ENCODE results near the gene OR10P1.
A peak's percentile ranks its signal among the peaks of the same experiment; 100 is the strongest.
"Not testable (repeated sequence)": the region's sequence is repeated elsewhere in the genome, so short reads cannot be mapped to it uniquely, and the experiment has no call there.

Gene OR10P1

GRCh38 chr12:55636853-55637252, at the start of gene OR10P1:
Gene OR10P1, plus strand, starts transcription at chr12:55636892. Its CDS starts 0 bp downstream, at chr12:55636892.
- DNase-seq, result no peak

GRCh38 chr12:55590152-55590551, 46.5 kb upstream of the OR10P1 start:
- not testable (repeated sequence) for DNase-seq

GRCh38 chr12:55607821-55608594, 28.7 kb upstream of the OR10P1 start:
- no peak for DNase-seq

GRCh38 chr12:55610598-55610997, 26.1 kb upstream of the OR10P1 start:
- DNase-seq, result no peak

- DNase-seq, result no peak
Observed at GRCh38 chr12:55612646-55613045, 24.0 kb upstream of the OR10P1 start.

- no peak for DNase-seq
Observed at GRCh38 chr12:55614764-55615163, 21.9 kb upstream of the OR10P1 start.

- peak; percentile 51 to 57 for DNase-seq
Observed at GRCh38 chr12:55619354-55620138, 17.1 kb upstream of the OR10P1 start.

GRCh38 chr12:55624056-55624455, 12.6 kb upstream of the OR10P1 start:
- DNase-seq, result no peak

- DNase-seq, result no peak
Observed at GRCh38 chr12:55626154-55626553, 10.5 kb upstream of the OR10P1 start.

GRCh38 chr12:55629058-55629841, 7.4 kb upstream of the OR10P1 start:
- DNase-seq, result no peak

GRCh38 chr12:55631056-55631455, 5.6 kb upstream of the OR10P1 start:
- no peak for DNase-seq

- DNase-seq, result no peak
Observed at GRCh38 chr12:55631733-55632132, 5.0 kb upstream of the OR10P1 start.

- DNase-seq, result no peak
Observed at GRCh38 chr12:55633151-55633550, 3.5 kb upstream of the OR10P1 start.

- no peak for DNase-seq
Observed at GRCh38 chr12:55636116-55636655, 506 bp upstream of the OR10P1 start.

- no peak for DNase-seq
Observed at GRCh38 chr12:55637467-55637866, 775 bp downstream of the OR10P1 start.

- DNase-seq, result no peak
Observed at GRCh38 chr12:55641595-55641994, 4.9 kb downstream of the OR10P1 start.

- no peak for DNase-seq
Observed at GRCh38 chr12:55642267-55642666, 5.6 kb downstream of the OR10P1 start.

GRCh38 chr12:55642669-55643068, 6.0 kb downstream of the OR10P1 start:
- DNase-seq, result no peak

GRCh38 chr12:55644591-55644990, 7.9 kb downstream of the OR10P1 start:
- DNase-seq, result no peak

GRCh38 chr12:55647027-55647426, 10.3 kb downstream of the OR10P1 start:
- no peak for DNase-seq

GRCh38 chr12:55650620-55651298, 14.1 kb downstream of the OR10P1 start:
- not testable (repeated sequence) for DNase-seq

GRCh38 chr12:55651299-55651683, 14.6 kb downstream of the OR10P1 start:
- no peak for DNase-seq

All from stimulated activated CD4-positive, alpha-beta T cell treated with anti-CD3 and anti-CD28 coated beads, Interleukin-2, amount 100 ng/mL, for 48 hours (primary cell).